Endodermal cell (in vitro differentiated cells): Measurements from ENCODE around the gene RBM45. TPM values are rescaled to one million over a fixed set of nuclear protein-coding genes. Genes with fewer than 3 reads are reported as not detected.

Experiments used
- DNase-seq: peaks from one replicate; pipeline ENCODE4 v3.0.0-alpha.2; 2017
- H3K27ac ChIP-seq: 2 replicates; pipeline ENCODE4 v1.5.1; 2013; ENCODE audit warnings: mild to moderate bottlenecking, low read depth, low read length, moderate library complexity
- H3K27me3 ChIP-seq: 2 replicates; pipeline ENCODE4 v1.6.1; 2013; ENCODE audit warnings: mild to moderate bottlenecking, low read length, moderate library complexity; ENCODE audit not compliant: insufficient read depth, control insufficient read depth, poor library complexity, severe bottlenecking
- H3K36me3 ChIP-seq: 2 replicates; pipeline ENCODE4 v1.7.0; 2013; ENCODE audit warnings: mild to moderate bottlenecking, low read length, moderate library complexity; ENCODE audit not compliant: control insufficient read depth, insufficient read depth
- H3K4me1 ChIP-seq: one replicate; pipeline ENCODE4 v1.7.0; 2013; ENCODE audit warnings: low read length; ENCODE audit not compliant: control insufficient read depth, insufficient read depth
- H3K4me3 ChIP-seq: 2 replicates; pipeline ENCODE4 v1.5.1; 2013; ENCODE audit warnings: mild to moderate bottlenecking, low read length, moderate library complexity
- H3K9ac ChIP-seq: 2 replicates; pipeline ENCODE4 v1.6.1; 2013; ENCODE audit warnings: mild to moderate bottlenecking, low read length, moderate library complexity; ENCODE audit not compliant: poor library complexity, severe bottlenecking; ENCODE audit errors: extremely low read depth
- H3K9me3 ChIP-seq: 2 replicates; pipeline ENCODE4 v1.6.1; 2013; ENCODE audit warnings: mild to moderate bottlenecking, low read length, moderate library complexity; ENCODE audit not compliant: control insufficient read depth
- H3K27ac Mint-ChIP-seq: 2 replicates; pipeline ENCODE4 v1.8.0; 2020; ENCODE audit warnings: mixed read lengths
- H3K27me3 Mint-ChIP-seq: 2 replicates; pipeline ENCODE4 v1.8.0; 2021; ENCODE audit warnings: mild to moderate bottlenecking, mixed read lengths; ENCODE audit not compliant: insufficient read depth
- H3K36me3 Mint-ChIP-seq: 2 replicates; pipeline ENCODE4 v1.8.0; 2020; ENCODE audit warnings: low read depth, mixed read lengths
- H3K4me1 Mint-ChIP-seq: 2 replicates; pipeline ENCODE4 v1.8.0; 2020; ENCODE audit warnings: mixed read lengths
- H3K4me3 Mint-ChIP-seq: 2 replicates; pipeline ENCODE4 v1.8.0; 2020; ENCODE audit warnings: mild to moderate bottlenecking, moderate library complexity, mixed read lengths
- H3K9me3 Mint-ChIP-seq: 2 replicates; pipeline ENCODE4 v1.8.0; 2020; ENCODE audit warnings: mild to moderate bottlenecking, mixed read lengths
- CTCF ChIP-seq: fragments of 200-600 bp; sonication (generic); conservative IDR thresholded peaks from 2 replicates; pipeline ENCODE4 v1.5.0; 2021; ENCODE audit warnings: antibody characterized with exemption, mild to moderate bottlenecking
- WGBS, 2 experiments: methylation state at CpG; one replicate each; pipeline versions ENCODE4 v1.1.5 to v1.1.7; 2013; ENCODE audit warnings: missing lambda C conversion rate in 2 of 2, mixed read lengths in 1 of 2; ENCODE audit not compliant: insufficient coverage in 1 of 2, insufficient read length in 1 of 2; 5-methylcytosine and 5-hydroxymethylcytosine counted together
- total RNA-seq, 2 donors: library from RNA; stranded (reverse); fragmentation: NEBNext Ultra II Directional in 1 of 2; extraction: Animal tissue kit (Norgen Biotek cat#: 25700) in 1 of 2; gene quantifications; 2 replicates in 1 of 2; 3 replicates in 1 of 2; pipeline ENCODE4 v1.2.1, GENCODE V29; 2021

RBM45 gene
- total RNA-seq, 2 donors from 2014 or later, result 13.7 to 14.9 TPM

DNA sequence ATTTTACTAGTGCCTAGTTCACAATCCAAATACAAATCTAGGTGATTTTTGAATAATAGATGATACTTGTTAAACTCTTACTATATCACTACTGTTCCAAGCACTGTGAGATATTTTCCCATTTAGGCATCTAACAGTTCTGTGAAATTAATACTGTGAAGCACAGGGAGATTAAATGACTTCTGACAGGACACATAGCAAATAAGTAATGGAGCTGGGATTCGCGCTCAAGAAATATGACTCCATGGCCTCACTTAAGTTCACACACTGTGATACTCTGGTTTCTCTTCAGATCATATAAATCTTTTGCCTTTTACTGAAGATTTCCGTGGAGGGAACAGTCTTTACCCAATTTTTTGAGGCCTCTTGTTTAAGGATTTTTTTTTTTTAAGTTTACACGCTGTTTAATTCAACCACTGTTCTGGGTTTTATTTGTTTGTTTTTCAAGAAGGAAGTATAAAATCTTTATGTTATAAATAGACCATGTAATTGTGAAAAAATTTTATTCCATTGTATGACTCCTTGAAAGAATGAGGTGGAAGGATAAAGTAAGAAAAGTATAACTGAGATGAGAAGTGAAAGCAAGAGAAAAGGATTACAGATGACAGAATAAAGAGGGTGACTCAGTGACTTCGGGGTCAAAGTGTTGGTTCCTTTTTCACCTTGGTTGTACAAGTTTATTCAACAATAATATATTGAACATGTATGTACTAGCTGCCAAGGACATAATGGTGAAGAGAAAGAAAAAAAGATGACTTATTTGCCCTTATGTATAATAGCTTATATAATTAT, 30.2 kb downstream of the RBM45 start:
- no peak overlapping the region for H3K9ac ChIP-seq
- H3K4me3 Mint-ChIP-seq, result no peak overlapping the region
- H3K9me3 ChIP-seq, result no peaks in the 10 kb centered on the region
- peaks cover 12% of the 10 kb centered on the region for H3K4me1 Mint-ChIP-seq
- H3K27ac Mint-ChIP-seq, result no peak overlapping the region
- H3K36me3 Mint-ChIP-seq, result no peaks in the 10 kb centered on the region
- no peaks in the 10 kb centered on the region for H3K9me3 Mint-ChIP-seq
- no peaks in the 10 kb centered on the region for H3K36me3 ChIP-seq
- 92% methylated on average over 4 to 5 of the region's 5 CpGs for WGBS, 2 experiments
- no peak overlapping the region for H3K27ac ChIP-seq
- H3K27me3 Mint-ChIP-seq, result no peaks in the 10 kb centered on the region
- TF ChIP-seq CTCF, result no peak
- no peaks in the 10 kb centered on the region for H3K27me3 ChIP-seq
- peaks cover 3% of the 10 kb centered on the region for H3K4me1 ChIP-seq
- no peak for DNase-seq
- no peak overlapping the region for H3K4me3 ChIP-seq

- peaks cover 3% of the 10 kb centered on the region for H3K4me1 ChIP-seq
- H3K4me3 ChIP-seq, result no peak overlapping the region
- H3K36me3 ChIP-seq, result no peaks in the 10 kb centered on the region
- TF ChIP-seq CTCF, result no peak
- H3K9me3 ChIP-seq, result no peaks in the 10 kb centered on the region
- Mint-ChIP-seq H3K9me3 (no peaks in the 10 kb centered on the region), H3K27ac (no peak overlapping the region), H3K36me3 (no peaks in the 10 kb centered on the region), H3K27me3 (no peaks in the 10 kb centered on the region), H3K4me3 (no peak overlapping the region), H3K4me1 (peaks cover 10% of the 10 kb centered on the region)
- H3K27me3 ChIP-seq, result no peaks in the 10 kb centered on the region
- H3K27ac ChIP-seq, result no peak overlapping the region
- DNase-seq, result no peak
- no peak overlapping the region for H3K9ac ChIP-seq
These were observed 31.2 kb downstream of the RBM45 start for GRCh38 chr2:178143481-178143880.

DNA sequence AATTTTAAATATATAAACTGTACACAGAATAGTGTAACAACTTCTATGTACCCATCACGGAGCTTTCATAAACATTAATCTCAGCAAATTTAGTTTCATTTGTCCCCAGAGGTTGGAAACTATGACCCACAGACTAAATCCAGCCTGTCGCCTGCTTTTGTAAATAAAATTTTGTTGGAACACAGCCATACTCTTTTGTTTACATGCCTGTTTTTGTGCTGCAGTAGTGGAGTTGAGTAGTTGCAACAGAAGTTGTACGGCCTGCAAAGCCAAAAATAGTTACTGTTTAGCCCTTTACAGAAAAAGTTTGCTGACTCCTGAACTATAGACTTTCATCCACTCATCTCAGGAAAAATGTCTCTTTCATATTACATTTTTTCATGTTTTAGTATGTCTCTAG, 39.8 kb downstream of the RBM45 start:
- no peaks in the 10 kb centered on the region for H3K36me3 Mint-ChIP-seq
- H3K4me3 Mint-ChIP-seq, result no peak overlapping the region
- Histone ChIP-seq H3K27me3 (no peaks in the 10 kb centered on the region), H3K36me3 (no peaks in the 10 kb centered on the region), H3K4me1 (no peaks in the 10 kb centered on the region), H3K4me3 (no peak overlapping the region), H3K27ac (no peak overlapping the region), H3K9ac (no peak overlapping the region), H3K9me3 (no peaks in the 10 kb centered on the region)
- peaks cover 4% of the 10 kb centered on the region for H3K4me1 Mint-ChIP-seq
- H3K27me3 Mint-ChIP-seq, result no peaks in the 10 kb centered on the region
- no peak overlapping the region for H3K27ac Mint-ChIP-seq
- WGBS, 2 experiments, result 94 to 97% methylated on average over 3 of the region's 3 CpGs
- no peak for DNase-seq
- H3K9me3 Mint-ChIP-seq, result peaks cover 15% of the 10 kb centered on the region
- TF ChIP-seq CTCF, result no peak
